Aorta (tissue), 5 donors: ENCODE results near the gene HK1. TPM values are rescaled to one million over a fixed set of nuclear protein-coding genes. Genes with fewer than 3 reads are reported as not detected.

Experiments used
- ATAC-seq: fragments of 200-7000 bp; cut with Tn5 transposase; one replicate; pipeline ENCODE4 v1.9.1; 2022; ENCODE audit warnings: moderate library complexity; ENCODE audit not compliant: low FRiP score
- DNase-seq, 2 donors: peaks; one replicate each; pipeline ENCODE4 v3.0.0-alpha.2; 2020
- H3K27ac ChIP-seq, 2 donors: one replicate each; pipeline ENCODE4 v1.5.1; 2013; ENCODE audit warnings: low read length in 2 of 2, mild to moderate bottlenecking in 2 of 2, moderate library complexity in 2 of 2, control low read depth in 1 of 2, inconsistent platforms in 1 of 2, low read depth in 1 of 2
- H3K27me3 ChIP-seq, 2 donors: one replicate each; pipeline ENCODE4 v1.6.1; 2013; ENCODE audit warnings: control low read depth in 1 of 2, low read length in 1 of 2, mild to moderate bottlenecking in 1 of 2, moderate library complexity in 1 of 2; ENCODE audit not compliant: insufficient read depth in 2 of 2, control insufficient read depth in 1 of 2
- H3K36me3 ChIP-seq, 2 donors: one replicate each; pipeline ENCODE4 v1.6.1; 2013; ENCODE audit warnings: control low read depth in 1 of 2, low read length in 1 of 2, mild to moderate bottlenecking in 1 of 2; ENCODE audit not compliant: insufficient read depth in 2 of 2, control insufficient read depth in 1 of 2
- H3K4me1 ChIP-seq, 2 donors: one replicate each; pipeline ENCODE4 v1.6.1; 2013; ENCODE audit warnings: low read length in 2 of 2, control low read depth in 1 of 2, mild to moderate bottlenecking in 1 of 2, moderate library complexity in 1 of 2; ENCODE audit not compliant: insufficient read depth in 2 of 2, control insufficient read depth in 1 of 2
- H3K4me3 ChIP-seq, 2 donors: one replicate each; pipeline ENCODE4 v1.5.1; 2013; ENCODE audit warnings: low read length in 2 of 2, control low read depth in 1 of 2, mild to moderate bottlenecking in 1 of 2
- H3K9me3 ChIP-seq: one replicate; pipeline ENCODE4 v1.6.1; 2013; ENCODE audit warnings: mild to moderate bottlenecking, low read length; ENCODE audit not compliant: control insufficient read depth
- WGBS, 2 donors: extraction: QIAGEN DNeasy Blood & Tissue Kit; methylation state at CpG; one replicate each; pipeline ENCODE4 v1.1.7; 2013; 5-methylcytosine and 5-hydroxymethylcytosine counted together
- intact Hi-C, 2 donors: fragments of 100-400 bp; cut with DNase I; formaldehyde crosslinking; loops; one replicate each; pipeline versions ENCODE4 v1.14.2 to v1.15.0; 2022
- polyA plus RNA-seq, 2 donors: library from polyadenylated mRNA; stranded (reverse); fragments of 200-250 nt; gene quantifications; one replicate each; pipeline ENCODE4 v1.2.3, GENCODE V29; 2013
- total RNA-seq, 2 donors: library from RNA; stranded (reverse); fragmentation: NEBNext Ultra II Directional; extraction: Animal tissue kit (Norgen Biotek cat#: 25700); gene quantifications; one replicate each; pipeline ENCODE4 v1.2.1, GENCODE V29; 2021
- donor health status: healthy with polysubstance abuse.
- donor health status: Bipolar disorder and iron deficiency.
- donor health status: DM: no; HTN: no; CAD: no.
- donor health status: DM: no; HTN: no; CAD: no.
- donor health status: DM: yes; HTN: yes; CAD: no.

The HK1 gene
- total and polyA plus RNA-seq, 4 donors: 41.7 to 133 (median 92.2) TPM

- H3K36me3 ChIP-seq: no peaks in the 10 kb centered on the region
- H3K4me1 ChIP-seq: no peaks in the 10 kb centered on the region
- ATAC-seq: no peak
- H3K4me3 ChIP-seq: no peak overlapping the region
- whole genome bisulfite sequencing, 2 donors: 74 to 82% methylated on average over 5 of the region's 5 CpGs
- H3K9me3 ChIP-seq: no peaks in the 10 kb centered on the region
- H3K27ac ChIP-seq: no peak overlapping the region
- H3K27me3 ChIP-seq: no peaks in the 10 kb centered on the region
- DNase-seq: no peak
- intact Hi-C loops: loop anchor here in 1 of 2 donors (2.0 kb wide), 1 partner anchor 81 kb away; no protein-coding TSS in a partner anchor
These were observed 147.4 kb downstream of the HK1 start for GRCh38 chr10:69425511-69426298.

GRCh38 chr10:69426376-69426727 is 148.1 kb downstream of the HK1 start:
- intact Hi-C loops: loop anchor here in 1 of 2 donors (2.0 kb wide), 1 partner anchor 80 kb away; no protein-coding TSS in a partner anchor
- H3K9me3 ChIP-seq: no peaks in the 10 kb centered on the region

GRCh38 chr10:69428165-69428564 is 149.9 kb downstream of the HK1 start:
- no peaks in the 10 kb centered on the region for H3K4me1 ChIP-seq
- DNase-seq: no peak
- H3K9me3 ChIP-seq: no peaks in the 10 kb centered on the region
- H3K27me3 ChIP-seq: no peaks in the 10 kb centered on the region
- 85 to 89% methylated on average over 8 of the region's 8 CpGs for WGBS, 2 donors
- no peaks in the 10 kb centered on the region for H3K36me3 ChIP-seq
- no peak overlapping the region for H3K4me3 ChIP-seq
- intact Hi-C loops: no loop called here
- H3K27ac ChIP-seq: no peak overlapping the region
- no peak for ATAC-seq

More at GRCh38 chr10:69426376-69426727, 148.1 kb downstream of the HK1 start:
- WGBS, 2 donors: 93 to 94% methylated on average over 4 of the region's 4 CpGs
- no peak overlapping the region for H3K27ac ChIP-seq
- H3K27me3 ChIP-seq: no peaks in the 10 kb centered on the region
- DNase-seq: no peak
- H3K36me3 ChIP-seq: no peaks in the 10 kb centered on the region
- ATAC-seq: no peak
- no peaks in the 10 kb centered on the region for H3K4me1 ChIP-seq
- H3K4me3 ChIP-seq: no peak overlapping the region

- Histone ChIP-seq H3K9me3 (no peaks in the 10 kb centered on the region), H3K27ac (no peak overlapping the region), H3K4me3 (no peak overlapping the region), H3K4me1 (no peaks in the 10 kb centered on the region), H3K36me3 (no peaks in the 10 kb centered on the region), H3K27me3 (no peaks in the 10 kb centered on the region)
- ATAC-seq: no peak
- DNase-seq: no peak
- intact Hi-C loops: no loop called here
- WGBS, 2 donors: 80 to 82% methylated on average over 2 of the region's 2 CpGs
These were observed 155.9 kb downstream of the HK1 start for GRCh38 chr10:69434169-69434568.

GRCh38 chr10:69434926-69435325 is 156.6 kb downstream of the HK1 start:
- WGBS, 2 donors: 97 to 98% methylated on average over 11 of the region's 11 CpGs
- intact Hi-C loops: no loop called here
- H3K36me3 ChIP-seq: no peaks in the 10 kb centered on the region
- DNase-seq: no peak
- no peak for ATAC-seq
- no peaks in the 10 kb centered on the region for H3K9me3 ChIP-seq
- H3K4me1 ChIP-seq: no peaks in the 10 kb centered on the region
- H3K27ac ChIP-seq: no peak overlapping the region
- no peak overlapping the region for H3K4me3 ChIP-seq
- H3K27me3 ChIP-seq: no peaks in the 10 kb centered on the region

GRCh38 chr10:69435966-69436520 is 157.7 kb downstream of the HK1 start:
- Histone ChIP-seq H3K27me3 (no peaks in the 10 kb centered on the region), H3K4me3 (no peak overlapping the region), H3K36me3 (no peaks in the 10 kb centered on the region), H3K4me1 (no peaks in the 10 kb centered on the region), H3K27ac (no peak overlapping the region), H3K9me3 (no peaks in the 10 kb centered on the region)
- ATAC-seq (no peak), DNase-seq (no peak)
- intact Hi-C loops: no loop called here
- 95 to 96% methylated on average over 14 of the region's 14 CpGs for WGBS, 2 donors

- Histone ChIP-seq H3K4me1 (no peaks in the 10 kb centered on the region), H3K9me3 (no peaks in the 10 kb centered on the region), H3K36me3 (no peaks in the 10 kb centered on the region), H3K27me3 (no peaks in the 10 kb centered on the region), H3K27ac (no peak overlapping the region), H3K4me3 (no peak overlapping the region)
- ATAC-seq: no peak
- no peak for DNase-seq
- intact Hi-C loops: no loop called here
- WGBS, 2 donors: 94 to 95% methylated on average over 13 of the region's 13 CpGs
These were observed 159.3 kb downstream of the HK1 start for GRCh38 chr10:69437321-69438259.

GRCh38 chr10:69438536-69439349 is 160.4 kb downstream of the HK1 start:
- H3K4me1 ChIP-seq: no peaks in the 10 kb centered on the region
- H3K4me3 ChIP-seq: no peak overlapping the region
- WGBS, 2 donors: 37 to 44% methylated on average over 10 of the region's 10 CpGs
- no peaks in the 10 kb centered on the region for H3K36me3 ChIP-seq
- no peaks in the 10 kb centered on the region for H3K27me3 ChIP-seq
- no peaks in the 10 kb centered on the region for H3K9me3 ChIP-seq
- DNase-seq (no peak), ATAC-seq (no peak)
- no peak overlapping the region for H3K27ac ChIP-seq
- intact Hi-C loops: no loop called here
